ENCODE measurements around the gene MXRA7.

- TF ChIP-seq CTCF (IDR thresholded peaks at IDR 0.05) (no peak), POLR2AphosphoS5 (IDR thresholded peaks at IDR 0.05; ENCODE audit: low read depth, low read length) (no peak)
These were observed 28.5 kb downstream of the MXRA7 start for GRCh38 chr17:76682296-76682695.

Data from Panc1 (cell line).